Heart right ventricle (tissue), 16 donors: ENCODE data around the gene ITGA7. TPM values are rescaled to one million over a fixed set of nuclear protein-coding genes. Genes with fewer than 3 reads are reported as not detected.

Source experiments
- ATAC-seq, 8 donors: fragments of 200-7000 bp; cut with Tn5 transposase; one replicate each; pipeline ENCODE4 v1.9.1; 2020; ENCODE audit warnings: mild to moderate bottlenecking in 8 of 8, moderate library complexity in 8 of 8, moderate number of reproducible peaks in 1 of 8
- DNase-seq, 2 donors: peaks; one replicate each; pipeline ENCODE4 v3.0.0-alpha.2; 2020
- H3K27ac ChIP-seq, 10 donors: fragments of 200-600 bp; sonication (generic) in 2 of 10; one replicate each; pipeline versions ENCODE4 v1.5.0 to v1.8.0; 2020 to 2022; ENCODE audit warnings: mild to moderate bottlenecking in 3 of 10
- H3K27me3 ChIP-seq, 7 donors: fragments of 200-600 bp; one replicate each; pipeline ENCODE4 v1.8.0; 2021 to 2022; ENCODE audit warnings: mild to moderate bottlenecking in 2 of 7
- H3K36me3 ChIP-seq, 9 donors: fragments of 200-600 bp; sonication (generic) in 1 of 9; one replicate each; pipeline versions ENCODE4 v1.5.0 to v1.8.0; 2020 to 2022; ENCODE audit warnings: mild to moderate bottlenecking in 2 of 9
- H3K4me1 ChIP-seq, 9 donors: fragments of 200-600 bp; sonication (generic) in 1 of 9; one replicate each; pipeline versions ENCODE4 v1.5.0 to v1.8.0; 2020 to 2022; ENCODE audit warnings: mild to moderate bottlenecking in 4 of 9
- H3K4me3 ChIP-seq, 10 donors: fragments of 200-600 bp; sonication (generic) in 2 of 10; one replicate each; pipeline versions ENCODE4 v1.5.0 to v1.8.0; 2020 to 2022; ENCODE audit warnings: mild to moderate bottlenecking in 7 of 10, moderate library complexity in 2 of 10
- H3K9me3 ChIP-seq, 11 donors: fragments of 200-600 bp in 10 of 11; sonication (generic) in 2 of 11; one replicate each; pipeline versions ENCODE4 v1.5.0 to v1.8.0; 2013 to 2022; ENCODE audit warnings: mild to moderate bottlenecking in 2 of 11, control low read depth in 1 of 11, moderate library complexity in 1 of 11
- CTCF ChIP-seq, 9 donors: fragments of 200-600 bp; sonication (generic) in 2 of 9; IDR thresholded peaks; one replicate each; pipeline versions ENCODE4 v1.5.0 to v1.8.0; 2021 to 2022; ENCODE audit warnings: antibody characterized with exemption in 9 of 9, mild to moderate bottlenecking in 5 of 9, moderate library complexity in 1 of 9
- WGBS, 2 donors: extraction: QIAGEN DNeasy Blood & Tissue Kit; methylation state at CpG; one replicate each; pipeline ENCODE4 v1.1.7; 2013; ENCODE audit warnings: inconsistent platforms in 1 of 2; 5-methylcytosine and 5-hydroxymethylcytosine counted together
- intact Hi-C, 10 donors: fragments of 100-400 bp; cut with DNase I; formaldehyde crosslinking; loops; one replicate each; pipeline versions ENCODE4 v1.11.1 to v1.14.2; 2022
- polyA plus RNA-seq, 2 donors: library from polyadenylated mRNA; stranded (reverse); fragments of 200-250 nt; gene quantifications; one replicate each; pipeline ENCODE4 v1.2.3, GENCODE V29; 2013
- total RNA-seq, 10 donors: library from RNA; stranded (reverse); fragmentation: NEBNext Ultra II Directional in 3 of 10; extraction: Animal tissue kit (Norgen Biotek cat#: 25700) in 3 of 10; gene quantifications; one replicate each; pipeline versions ENCODE4 v1.2.1 to v1.2.4, GENCODE V29; 2021 to 2023
- donor health status: Arrhythmogenic right ventricular cardiomyopathy.
- donor health status: ischemic (EF 13 %, LVEDD 7.1; RV severe dilation, severe dysfunction).
- donor health status: healthy with polysubstance abuse.
- donor health status: DM: no; HTN: yes; CAD: no.
- donor health status: DM: no; HTN: no; CAD: no.
- donor health status: ischemic (EF 25% LVEDD 6.9; RV normal size, moderate dysfunction).
- donor health status: ischemic (EF 25% LVEDD 5.7; RV mildly dilated, moderate dysfunction).
- donor health status: healthy.
- donor health status: DM: yes; HTN: yes; CAD: no.
- donor health status: Ischemic cardiomyopathy.
- donor health status: ischemic (EF 35%, LVEDD 5.7; RV mildly dilated, moderate dysfunction).
- donor health status: nonischemic (EF 11% LVEDD 7.7; RV severe dilation, severe dysfunction).
- donor health status: DM: yes; HTN: yes; CAD: no.
- donor health status: PGD.
- donor health status: ischemic (EF 29% LVEDD 5.4; RV normal size, mild dysfunction).
- donor health status: nonischemic (EF 23%, LVEDD 6.1; RV moderate dilation, normal function).

ITGA7 gene
- total and polyA plus RNA-seq, 12 donors = 247 to 750 (median 502) TPM

GRCh38 chr12:55708695-55709233, 1.1 kb upstream of the ITGA7 start:
- Histone ChIP-seq H3K4me1 (peaks cover 0 to 61% (median 39%) of the 10 kb centered on the region in 9 donors), H3K4me3 (peak overlapping the region; percentile 41 to 87 (median 72)), H3K27ac (peak overlapping the region; percentile 69 to 98 (median 89)), H3K36me3 (no peaks in the 10 kb centered on the region), H3K9me3 (no peaks in the 10 kb centered on the region), H3K27me3 (peaks cover 0 to 20% (median 0%) of the 10 kb centered on the region in 7 donors)
- DNase-seq = peak; percentile 57 to 78
- ATAC-seq = peak; percentile 49 to 65 (median 58)
- 0 to 1% methylated on average over 3 of the region's 3 CpGs for WGBS, 2 donors
- no peak for TF ChIP-seq CTCF (IDR thresholded peaks at IDR 0.05)
- intact Hi-C loops = loop anchor here in 1 of 10 donors (2.0 kb wide), 1 partner anchor 20 kb away; the partner anchor contains the start of gene CD63

GRCh38 chr12:55707219-55707671, 459 bp downstream of the ITGA7 start:
- ATAC-seq = no peak
- peaks cover 0 to 60% (median 42%) of the 10 kb centered on the region in 9 donors for H3K4me1 ChIP-seq
- H3K27ac ChIP-seq = peak overlapping the region; percentile 59 to 98 (median 89)
- no peak for DNase-seq
- TF ChIP-seq CTCF (IDR thresholded peaks at IDR 0.05) = no peak
- intact Hi-C loops = no loop called here
- peaks cover 0 to 20% (median 0%) of the 10 kb centered on the region in 7 donors for H3K27me3 ChIP-seq
- H3K36me3 ChIP-seq = peaks cover 0 to 7% (median 0%) of the 10 kb centered on the region in 9 donors
- no peaks in the 10 kb centered on the region for H3K9me3 ChIP-seq
- WGBS, 2 donors = 2 to 11% methylated on average over 22 of the region's 22 CpGs
- H3K4me3 ChIP-seq = peak overlapping the region; percentile 41 to 87 (median 72)

- intact Hi-C loops = no loop called here
- DNase-seq (no peak), ATAC-seq (no peak)
- H3K27me3 ChIP-seq = peaks cover 0 to 20% (median 0%) of the 10 kb centered on the region in 7 donors
- WGBS, 2 donors = 27 to 40% methylated on average over 2 of the region's 2 CpGs
- peaks cover 0 to 65% (median 42%) of the 10 kb centered on the region in 9 donors for H3K4me1 ChIP-seq
- peak overlapping the region; percentile 59 to 98 (median 89) for H3K27ac ChIP-seq
- H3K36me3 ChIP-seq = peaks cover 0 to 11% (median 0%) of the 10 kb centered on the region in 9 donors
- no peaks in the 10 kb centered on the region for H3K9me3 ChIP-seq
- TF ChIP-seq CTCF (IDR thresholded peaks at IDR 0.05) = no peak
- peak overlapping the region; percentile 41 to 87 (median 72) for H3K4me3 ChIP-seq
Measured at GRCh38 chr12:55706568-55707218, 1.0 kb downstream of the ITGA7 start.

GRCh38 chr12:55705782-55706402, 1.8 kb downstream of the ITGA7 start:
- DNase-seq (peak in 1 of 2 donors; percentile 46), ATAC-seq (peak in 3 of 8 donors; percentile 18 to 24 (median 18))
- TF ChIP-seq CTCF (IDR thresholded peaks at IDR 0.05) = peak in 8 of 9 donors; percentile 30 to 67 (median 54)
- H3K4me3 ChIP-seq = peak overlapping the region; percentile 41 to 87 (median 72)
- intact Hi-C loops = no loop called here
- peaks cover 0 to 15% (median 0%) of the 10 kb centered on the region in 9 donors for H3K36me3 ChIP-seq
- peaks cover 0 to 73% (median 47%) of the 10 kb centered on the region in 9 donors for H3K4me1 ChIP-seq
- H3K9me3 ChIP-seq = no peaks in the 10 kb centered on the region
- peak overlapping the region; percentile 59 to 98 (median 89) for H3K27ac ChIP-seq
- 21 to 38% methylated on average over 5 of the region's 5 CpGs for WGBS, 2 donors
- H3K27me3 ChIP-seq = peaks cover 0 to 20% (median 0%) of the 10 kb centered on the region in 7 donors
